ENCODE measurements around the gene COL25A1. TPM values are rescaled to one million over a fixed set of nuclear protein-coding genes. Genes with fewer than 3 reads are reported as not detected.

Gene COL25A1
- total and polyA plus RNA-seq, 4 experiments from 2014 or later = 0.06 to 0.55 (median 0.44) TPM; not detected in 1

DNA sequence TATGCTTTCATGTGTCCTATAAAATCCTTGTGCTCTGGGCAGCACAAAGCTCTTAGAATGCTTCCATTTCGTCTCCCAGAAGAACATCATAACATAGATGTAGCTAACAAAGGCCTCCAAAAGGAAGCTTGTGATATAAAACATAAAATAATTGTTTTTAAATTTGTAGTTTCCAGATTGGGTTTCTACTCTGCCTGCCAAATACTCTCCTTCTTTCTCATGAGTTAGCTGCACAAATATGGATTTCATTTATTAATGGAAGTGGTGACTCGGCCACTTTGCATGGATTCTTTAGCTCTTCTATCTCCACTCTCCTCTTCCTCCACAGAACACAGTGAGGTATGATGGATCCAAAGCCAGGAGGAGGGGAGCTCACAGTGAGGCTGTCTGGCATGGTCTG lies 265.4 kb downstream of the COL25A1 start:
- no peak overlapping the region for H3K27ac Mint-ChIP-seq
- H3K27me3 ChIP-seq (ENCODE audit: insufficient read depth, low read length) = no peaks in the 10 kb centered on the region
- intact Hi-C loops (cut with micrococcal nuclease) = no loop called here
- CTCF ChIA-PET (ENCODE audit: partially characterized antibody) = no interaction called here
- no peak overlapping the region for H3K4me3 ChIP-seq (ENCODE audit: low read length in 2 of 2)
- H3K9me3 Mint-ChIP-seq = peaks cover 0 to 1% (median 0%) of the 10 kb centered on the region in 8 donors
- H3K36me3 Mint-ChIP-seq = no peaks in the 10 kb centered on the region
- no peaks in the 10 kb centered on the region for H3K4me1 ChIP-seq (ENCODE audit: insufficient read depth, low read length)
- peaks cover 5 to 6% of the 10 kb centered on the region in 2 donors for H3K27me3 Mint-ChIP-seq
- H3K27ac ChIP-seq (ENCODE audit: low read depth, low read length) = no peak overlapping the region
- no peaks in the 10 kb centered on the region for H3K4me1 Mint-ChIP-seq
- no peaks in the 10 kb centered on the region for H3K9me3 ChIP-seq (ENCODE audit: control insufficient read depth in 1 of 2, low read length in 2 of 2)
- POLR2A ChIA-PET (ENCODE audit: partially characterized antibody) = no interaction called here
- DNase-seq = no peak
- H3K4me3 Mint-ChIP-seq = no peak overlapping the region
- no peaks in the 10 kb centered on the region for H3K36me3 ChIP-seq (ENCODE audit: insufficient read depth, low read length)

DNA sequence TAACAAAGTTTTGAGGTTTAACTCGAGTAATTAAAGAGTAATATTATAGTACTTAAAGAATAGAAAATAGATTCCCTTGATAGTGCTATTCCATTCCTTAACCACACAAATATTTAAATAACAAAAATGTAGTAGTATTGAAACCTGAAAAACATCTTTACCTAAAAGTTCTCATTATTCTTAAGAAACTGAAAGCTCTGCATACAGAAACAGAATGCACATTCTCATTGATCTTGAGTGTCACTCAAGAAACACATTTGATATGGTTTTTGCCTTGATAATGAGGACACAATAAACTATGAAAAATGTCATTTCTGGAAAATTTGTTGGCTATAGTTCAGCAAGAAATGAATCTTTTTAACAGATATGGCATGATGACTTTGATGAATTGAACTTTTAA lies 268.5 kb downstream of the COL25A1 start:
- H3K36me3 Mint-ChIP-seq = no peaks in the 10 kb centered on the region
- no peak overlapping the region for H3K27ac Mint-ChIP-seq
- CTCF ChIA-PET (ENCODE audit: partially characterized antibody) = no interaction called here
- Histone ChIP-seq H3K27me3 (ENCODE audit: insufficient read depth, low read length) (no peaks in the 10 kb centered on the region), H3K9me3 (ENCODE audit: control insufficient read depth in 1 of 2, low read length in 2 of 2) (no peaks in the 10 kb centered on the region), H3K36me3 (ENCODE audit: insufficient read depth, low read length) (no peaks in the 10 kb centered on the region), H3K27ac (ENCODE audit: low read depth, low read length) (no peak overlapping the region), H3K4me1 (ENCODE audit: insufficient read depth, low read length) (no peaks in the 10 kb centered on the region), H3K4me3 (ENCODE audit: low read length in 2 of 2) (no peak overlapping the region)
- intact Hi-C loops (cut with micrococcal nuclease) = no loop called here
- H3K9me3 Mint-ChIP-seq = no peaks in the 10 kb centered on the region
- no peak for DNase-seq
- POLR2A ChIA-PET (ENCODE audit: partially characterized antibody) = no interaction called here
- H3K27me3 Mint-ChIP-seq = peaks cover 3 to 5% of the 10 kb centered on the region in 2 donors
- H3K4me1 Mint-ChIP-seq = no peaks in the 10 kb centered on the region
- H3K4me3 Mint-ChIP-seq = no peak overlapping the region

DNA sequence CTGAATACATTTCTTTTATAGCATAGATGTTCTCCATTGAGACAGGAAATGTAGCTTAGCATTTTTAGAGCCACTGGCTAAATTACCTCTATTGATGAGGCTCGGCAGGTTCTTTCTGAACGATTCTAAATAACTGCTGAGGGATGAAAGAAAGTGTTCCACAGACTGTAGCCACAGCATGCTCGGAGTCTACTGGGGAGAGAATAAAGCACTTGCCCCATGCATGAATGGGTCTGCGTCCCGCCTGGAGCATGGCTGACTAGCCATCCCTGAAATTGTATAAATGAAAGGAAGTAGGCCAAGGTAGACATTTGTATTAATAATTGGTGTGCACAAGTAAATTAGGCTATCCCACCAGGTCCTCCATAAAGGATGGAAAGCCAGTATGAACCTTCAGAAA lies 269.8 kb downstream of the COL25A1 start:
- intact Hi-C loops (cut with micrococcal nuclease) = no loop called here
- CTCF ChIA-PET (ENCODE audit: partially characterized antibody) = no interaction called here
- H3K27ac ChIP-seq (ENCODE audit: low read depth, low read length) = no peak overlapping the region

DNA sequence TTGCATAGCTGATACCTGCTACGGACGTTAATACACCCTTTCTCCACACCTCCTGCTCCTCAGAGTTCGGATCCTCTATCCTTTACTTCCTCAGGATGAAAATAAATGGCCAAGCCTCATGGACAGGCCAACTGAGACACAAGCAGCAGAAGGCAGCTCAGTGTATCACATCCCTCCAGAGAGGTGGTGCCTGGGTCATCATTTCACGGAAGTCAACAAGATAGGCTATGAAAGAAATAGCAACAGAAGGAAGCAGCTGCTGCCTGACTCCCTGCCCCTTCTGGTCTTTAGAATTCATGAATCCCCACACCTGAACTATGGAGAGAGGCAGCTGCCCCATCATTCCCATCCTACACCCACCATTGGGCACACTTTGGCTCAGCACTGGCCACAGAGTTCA lies 272.5 kb downstream of the COL25A1 start:
- DNase-seq = no peak
- intact Hi-C loops (cut with micrococcal nuclease) = no loop called here
- Mint-ChIP-seq H3K4me3 (no peak overlapping the region), H3K4me1 (no peaks in the 10 kb centered on the region), H3K9me3 (no peaks in the 10 kb centered on the region), H3K27ac (no peak overlapping the region), H3K27me3 (peaks cover 0 to 4% of the 10 kb centered on the region in 2 donors), H3K36me3 (no peaks in the 10 kb centered on the region)
- no peaks in the 10 kb centered on the region for H3K36me3 ChIP-seq (ENCODE audit: insufficient read depth, low read length)
- POLR2A ChIA-PET (ENCODE audit: partially characterized antibody) = no interaction called here
- H3K27ac ChIP-seq (ENCODE audit: low read depth, low read length) = no peak overlapping the region
- CTCF ChIA-PET (ENCODE audit: partially characterized antibody) = no interaction called here
- no peaks in the 10 kb centered on the region for H3K9me3 ChIP-seq (ENCODE audit: control insufficient read depth in 1 of 2, low read length in 2 of 2)
- no peak overlapping the region for H3K4me3 ChIP-seq (ENCODE audit: low read length in 2 of 2)
- no peaks in the 10 kb centered on the region for H3K4me1 ChIP-seq (ENCODE audit: insufficient read depth, low read length)
- no peaks in the 10 kb centered on the region for H3K27me3 ChIP-seq (ENCODE audit: insufficient read depth, low read length)

More for the DNA sequence above, 269.8 kb downstream of the COL25A1 start:
- no peak for DNase-seq
- H3K4me1 ChIP-seq (ENCODE audit: insufficient read depth, low read length) = no peaks in the 10 kb centered on the region
- no peaks in the 10 kb centered on the region for H3K9me3 Mint-ChIP-seq
- no peaks in the 10 kb centered on the region for H3K9me3 ChIP-seq (ENCODE audit: control insufficient read depth in 1 of 2, low read length in 2 of 2)
- H3K4me1 Mint-ChIP-seq = no peaks in the 10 kb centered on the region
- H3K36me3 ChIP-seq (ENCODE audit: insufficient read depth, low read length) = no peaks in the 10 kb centered on the region
- no peaks in the 10 kb centered on the region for H3K27me3 ChIP-seq (ENCODE audit: insufficient read depth, low read length)
- H3K4me3 ChIP-seq (ENCODE audit: low read length in 2 of 2) = no peak overlapping the region
- peaks cover 2 to 4% of the 10 kb centered on the region in 2 donors for H3K27me3 Mint-ChIP-seq
- H3K36me3 Mint-ChIP-seq = no peaks in the 10 kb centered on the region
- no peak overlapping the region for H3K27ac Mint-ChIP-seq
- POLR2A ChIA-PET (ENCODE audit: partially characterized antibody) = no interaction called here
- H3K4me3 Mint-ChIP-seq = no peak overlapping the region

DNA sequence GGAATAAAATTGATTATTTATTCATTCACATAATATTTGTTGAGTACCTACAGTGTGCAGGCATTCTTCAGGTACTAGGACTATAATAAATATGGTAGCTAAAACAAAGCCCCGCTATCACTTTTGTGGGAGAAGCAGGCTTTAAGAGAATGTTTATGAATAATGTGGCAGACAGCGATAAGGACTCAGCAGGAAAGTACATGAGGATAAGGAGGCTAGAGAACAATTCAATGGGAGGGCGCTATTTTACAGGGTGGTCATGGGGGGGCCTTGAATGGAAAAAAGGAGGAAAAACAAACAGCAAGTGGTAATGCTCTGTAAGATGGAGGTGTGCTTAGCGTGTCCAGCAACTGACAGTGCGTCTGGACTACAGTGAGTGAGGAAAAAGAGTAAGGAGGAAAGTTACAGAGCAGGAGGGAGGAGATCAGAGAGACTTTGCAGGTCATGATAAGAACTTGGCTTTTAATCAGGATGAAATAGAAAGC lies 275.4 kb downstream of the COL25A1 start:
- Histone ChIP-seq H3K4me1 (ENCODE audit: insufficient read depth, low read length) (no peaks in the 10 kb centered on the region), H3K36me3 (ENCODE audit: insufficient read depth, low read length) (no peaks in the 10 kb centered on the region), H3K27me3 (ENCODE audit: insufficient read depth, low read length) (no peaks in the 10 kb centered on the region), H3K9me3 (ENCODE audit: control insufficient read depth in 1 of 2, low read length in 2 of 2) (no peaks in the 10 kb centered on the region), H3K27ac (ENCODE audit: low read depth, low read length) (no peak overlapping the region), H3K4me3 (ENCODE audit: low read length in 2 of 2) (no peak overlapping the region)
- no peak for DNase-seq
- ChIA-PET CTCF (ENCODE audit: partially characterized antibody) (no interaction called here), POLR2A (ENCODE audit: partially characterized antibody) (no interaction called here)
- intact Hi-C loops (cut with micrococcal nuclease) = no loop called here
- Mint-ChIP-seq H3K4me3 (no peak overlapping the region), H3K9me3 (peaks cover 0 to 11% (median 7%) of the 10 kb centered on the region in 8 donors), H3K27me3 (peaks cover 0 to 4% of the 10 kb centered on the region in 2 donors), H3K4me1 (no peaks in the 10 kb centered on the region), H3K27ac (no peak overlapping the region), H3K36me3 (no peaks in the 10 kb centered on the region)

DNA sequence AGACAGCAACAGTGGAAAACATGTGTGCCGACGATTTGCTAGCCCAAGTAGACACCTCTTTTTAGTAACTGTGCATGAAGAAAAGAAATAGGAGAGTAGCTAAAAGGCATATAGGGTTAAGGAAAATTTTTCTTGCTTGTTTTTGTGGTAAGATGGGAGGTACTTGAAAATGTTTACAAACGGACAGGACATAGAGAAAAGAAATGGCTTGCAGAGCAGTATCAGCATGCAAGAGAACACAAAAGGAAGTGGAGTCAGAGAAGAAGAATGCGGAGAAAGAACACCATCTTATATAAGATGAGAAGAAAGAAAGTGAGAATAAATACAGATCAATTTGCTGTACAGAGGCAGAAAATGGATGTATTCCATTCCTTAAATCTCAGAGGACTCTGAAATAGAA lies 275.9 kb downstream of the COL25A1 start:
- Histone ChIP-seq H3K27ac (ENCODE audit: low read depth, low read length) (no peak overlapping the region), H3K4me3 (ENCODE audit: low read length in 2 of 2) (no peak overlapping the region), H3K27me3 (ENCODE audit: insufficient read depth, low read length) (no peaks in the 10 kb centered on the region), H3K36me3 (ENCODE audit: insufficient read depth, low read length) (no peaks in the 10 kb centered on the region), H3K9me3 (ENCODE audit: control insufficient read depth in 1 of 2, low read length in 2 of 2) (no peaks in the 10 kb centered on the region), H3K4me1 (ENCODE audit: insufficient read depth, low read length) (no peaks in the 10 kb centered on the region)
- Mint-ChIP-seq H3K4me3 (no peak overlapping the region), H3K27me3 (peaks cover 0 to 4% of the 10 kb centered on the region in 2 donors), H3K9me3 (peaks cover 0 to 15% (median 11%) of the 10 kb centered on the region in 8 donors), H3K4me1 (no peaks in the 10 kb centered on the region), H3K27ac (no peak overlapping the region), H3K36me3 (no peaks in the 10 kb centered on the region)
- POLR2A ChIA-PET (ENCODE audit: partially characterized antibody) = no interaction called here
- CTCF ChIA-PET (ENCODE audit: partially characterized antibody) = no interaction called here
- DNase-seq = no peak
- intact Hi-C loops (cut with micrococcal nuclease) = no loop called here

DNA sequence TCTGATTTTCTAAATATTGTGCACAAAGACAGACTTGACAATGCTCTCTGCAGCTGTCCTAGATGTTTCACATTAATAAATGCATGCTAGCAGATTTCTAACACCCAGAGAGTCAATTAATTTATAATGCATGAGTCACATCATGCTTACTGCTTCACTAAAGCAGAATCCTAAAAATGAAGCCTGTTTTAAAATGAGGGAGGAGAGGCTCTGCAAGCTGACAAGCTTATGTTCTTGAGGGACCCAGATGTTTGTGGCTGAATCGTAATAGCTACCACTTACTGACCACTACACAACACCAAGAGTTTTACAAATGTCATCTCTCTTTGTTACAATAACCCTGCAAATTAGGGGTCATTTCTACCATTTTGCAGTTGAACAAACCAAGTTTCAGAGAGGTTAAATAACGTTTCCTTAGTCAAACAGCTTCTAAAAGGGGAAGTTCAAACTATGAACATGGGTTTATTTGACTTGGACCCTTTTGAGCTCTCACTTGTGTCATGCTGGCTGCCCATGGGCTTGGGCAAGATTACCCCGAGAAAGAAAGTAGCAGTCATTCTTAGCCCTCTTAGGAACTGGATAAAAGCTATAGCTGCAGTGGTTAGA lies 276.9 kb downstream of the COL25A1 start:
- H3K4me3 ChIP-seq (ENCODE audit: low read length in 2 of 2) = no peak overlapping the region
- ChIA-PET CTCF (ENCODE audit: partially characterized antibody) (no interaction called here), POLR2A (ENCODE audit: partially characterized antibody) (no interaction called here)
- no peaks in the 10 kb centered on the region for H3K27me3 ChIP-seq (ENCODE audit: insufficient read depth, low read length)
- H3K36me3 ChIP-seq (ENCODE audit: insufficient read depth, low read length) = no peaks in the 10 kb centered on the region
- H3K9me3 ChIP-seq (ENCODE audit: control insufficient read depth in 1 of 2, low read length in 2 of 2) = no peaks in the 10 kb centered on the region
- H3K27ac Mint-ChIP-seq = no peak overlapping the region
- H3K4me1 Mint-ChIP-seq = no peaks in the 10 kb centered on the region
- DNase-seq = no peak
- intact Hi-C loops (cut with micrococcal nuclease) = no loop called here
- H3K27me3 Mint-ChIP-seq = peaks cover 0 to 4% of the 10 kb centered on the region in 2 donors
- no peak overlapping the region for H3K4me3 Mint-ChIP-seq
- H3K27ac ChIP-seq (ENCODE audit: low read depth, low read length) = no peak overlapping the region
- H3K9me3 Mint-ChIP-seq = peaks cover 0 to 24% (median 19%) of the 10 kb centered on the region in 8 donors
- no peaks in the 10 kb centered on the region for H3K4me1 ChIP-seq (ENCODE audit: insufficient read depth, low read length)
- H3K36me3 Mint-ChIP-seq = no peaks in the 10 kb centered on the region

DNA sequence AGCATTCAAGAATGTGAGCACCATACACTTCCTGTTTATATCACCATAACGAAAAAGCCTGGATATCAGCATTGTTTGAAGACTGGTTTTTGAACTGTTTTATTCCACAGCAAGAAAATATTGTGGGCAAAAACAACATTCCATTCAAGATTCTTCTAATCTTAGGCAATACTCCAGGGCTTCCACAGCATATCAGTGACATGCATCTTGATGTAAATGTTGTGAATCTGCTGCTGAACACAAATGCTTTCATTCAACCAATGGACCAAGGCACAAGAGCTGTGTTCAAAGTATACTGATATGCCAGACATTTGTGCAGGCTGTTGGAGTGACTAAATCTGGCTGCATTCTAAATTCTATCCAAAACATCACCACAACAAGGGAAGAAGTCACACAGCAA lies 279.5 kb downstream of the COL25A1 start:
- no peaks in the 10 kb centered on the region for H3K27me3 ChIP-seq (ENCODE audit: insufficient read depth, low read length)
- Mint-ChIP-seq H3K27ac (no peak overlapping the region), H3K4me3 (no peak overlapping the region), H3K36me3 (no peaks in the 10 kb centered on the region), H3K9me3 (peaks cover 0 to 25% (median 20%) of the 10 kb centered on the region in 8 donors), H3K27me3 (peaks cover 0 to 2% of the 10 kb centered on the region in 2 donors), H3K4me1 (no peaks in the 10 kb centered on the region)
- POLR2A ChIA-PET (ENCODE audit: partially characterized antibody) = no interaction called here
- CTCF ChIA-PET (ENCODE audit: partially characterized antibody) = no interaction called here
- no peaks in the 10 kb centered on the region for H3K4me1 ChIP-seq (ENCODE audit: insufficient read depth, low read length)
- H3K27ac ChIP-seq (ENCODE audit: low read depth, low read length) = no peak overlapping the region
- no peak overlapping the region for H3K4me3 ChIP-seq (ENCODE audit: low read length in 2 of 2)
- H3K9me3 ChIP-seq (ENCODE audit: control insufficient read depth in 1 of 2, low read length in 2 of 2) = no peaks in the 10 kb centered on the region
- no peaks in the 10 kb centered on the region for H3K36me3 ChIP-seq (ENCODE audit: insufficient read depth, low read length)
- intact Hi-C loops (cut with micrococcal nuclease) = no loop called here
- DNase-seq = no peak

Data from CD4-positive, alpha-beta memory T cell (primary cell).